Suppressor macrophage (primary cell): ENCODE results near the gene CABP5.
"Not testable (repeated sequence)": the region's sequence is repeated elsewhere in the genome, so short reads cannot be mapped to it uniquely, and the experiment has no call there.

Experiments used
- DNase-seq, 4 experiments: peaks; one replicate each; pipeline ENCODE4 v3.0.0-alpha.2; 2020 to 2022
- total RNA-seq, 17 experiments: gene quantifications; one replicate each; lab custom pipeline; 2026; ENCODE audit warnings: mixed read lengths in 6 of 17, inconsistent platforms in 3 of 17; lab: John Stamatoyannopoulos, UW

CABP5 gene
- 0 to 1.9 (median 0) reads per million in 17 experiments for total RNA-seq

DNA sequence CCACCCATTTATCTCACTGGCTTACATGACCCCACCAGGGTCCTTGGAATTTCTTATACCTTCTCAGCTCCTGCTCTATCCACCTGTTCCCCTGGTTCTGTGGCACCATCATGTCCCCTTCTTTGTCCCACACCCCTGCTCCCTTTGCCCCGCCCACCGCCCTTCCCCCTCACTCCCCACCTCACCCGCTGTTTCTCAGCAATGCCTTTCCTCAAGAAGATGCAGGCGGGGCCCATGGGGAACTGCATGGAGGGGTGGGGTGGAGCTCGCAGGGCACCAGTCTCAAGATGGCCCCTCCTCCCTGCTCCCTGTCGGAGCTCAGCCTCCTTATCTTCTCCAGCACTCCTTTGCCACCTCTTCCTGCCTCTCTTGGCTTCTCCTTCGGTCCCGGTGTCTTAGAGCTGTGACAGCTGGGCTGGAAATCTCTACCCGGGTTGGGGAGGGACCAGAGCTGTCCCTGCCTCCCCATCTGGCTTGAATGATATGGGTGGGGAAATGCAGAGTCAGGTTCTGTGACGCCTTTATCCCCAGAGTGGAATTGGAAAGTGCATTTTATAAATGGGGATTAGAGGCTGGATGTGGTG, at the start of gene CABP5:
Gene CABP5, minus strand, starts transcription at position 405 of the 584 bp plus-strand sequence. Its CDS starts 157 bp downstream, at position 248.
- no peak for DNase-seq

GRCh38 chr19:48091111-48091718, 47.3 kb upstream of the CABP5 start:
- not testable (repeated sequence) for DNase-seq

DNA sequence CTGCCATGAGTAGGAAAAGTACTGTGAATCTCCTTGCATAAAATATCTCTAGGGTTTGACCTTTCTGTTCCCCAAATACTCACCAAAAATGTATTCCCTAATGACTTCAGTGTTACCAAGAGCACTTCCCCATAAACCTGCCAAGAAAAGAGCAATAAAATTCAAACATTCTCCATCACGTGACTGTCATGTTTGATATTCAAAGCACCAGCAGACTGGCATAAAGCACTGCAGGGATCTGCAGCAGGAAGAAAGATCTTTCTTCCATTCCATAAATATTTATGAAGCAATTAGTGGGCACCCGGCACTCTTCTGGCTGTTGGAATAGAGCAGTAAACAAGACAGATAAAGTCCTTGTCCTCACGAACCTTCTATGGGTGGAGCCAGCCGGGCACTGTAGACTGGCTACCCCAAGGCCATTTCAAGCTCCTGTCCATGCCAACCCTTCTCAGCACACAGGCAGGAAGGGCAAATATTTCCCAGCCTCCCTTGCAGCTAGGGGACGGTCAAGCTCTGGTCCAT, 46.5 kb upstream of the CABP5 start:
- DNase-seq = peak in 2 of 4 experiments; percentile 10 to 16

GRCh38 chr19:48088991-48089390, 45.1 kb upstream of the CABP5 start:
- not testable (repeated sequence) for DNase-seq

- peak in 1 of 4 experiments; percentile 15 for DNase-seq
Observed at GRCh38 chr19:48085904-48086864, 42.3 kb upstream of the CABP5 start.

GRCh38 chr19:48085076-48085475, 41.2 kb upstream of the CABP5 start:
- no peak for DNase-seq

DNA sequence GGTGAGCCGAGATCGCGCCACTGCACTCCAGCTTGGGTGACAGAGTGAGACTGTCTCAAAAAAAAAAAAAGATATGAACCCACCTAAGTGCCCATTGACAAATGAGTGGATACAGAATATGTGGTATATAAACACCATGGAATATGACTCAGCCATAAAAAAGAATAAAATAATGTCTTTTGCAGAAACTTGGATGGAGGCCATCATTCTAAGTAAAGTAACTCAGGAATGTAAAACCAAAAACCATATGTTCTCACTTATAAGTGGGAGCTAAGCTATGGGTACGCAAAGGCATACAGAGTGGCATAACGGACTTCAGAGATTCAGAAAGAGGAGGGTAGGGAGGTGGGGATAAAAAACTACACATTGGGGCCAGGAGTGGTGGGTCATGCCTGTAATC, 37.2 kb upstream of the CABP5 start:
- no peak for DNase-seq

- DNase-seq = not testable (repeated sequence)
Observed at GRCh38 chr19:48070177-48070769, 26.4 kb upstream of the CABP5 start.

DNA sequence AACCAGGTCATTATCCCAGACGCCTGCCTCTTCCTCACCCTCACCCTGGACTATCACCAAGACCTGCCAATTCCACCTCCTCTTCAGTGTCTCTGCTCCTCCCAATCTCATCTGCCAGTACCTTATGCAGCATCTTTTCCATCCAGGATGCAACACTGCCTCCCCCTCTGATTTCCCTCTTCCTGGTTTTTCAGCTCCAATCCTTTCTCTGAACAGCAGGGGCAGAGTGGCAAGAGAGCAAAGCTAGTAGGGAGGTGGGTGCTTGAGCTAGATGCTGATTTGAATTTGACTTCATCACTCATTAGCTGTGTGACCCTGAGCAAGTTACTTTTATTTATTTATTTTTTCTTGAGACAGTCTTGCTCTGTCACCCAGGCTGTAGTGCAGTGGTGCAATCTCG, 25.6 kb upstream of the CABP5 start:
- DNase-seq = no peak

DNA sequence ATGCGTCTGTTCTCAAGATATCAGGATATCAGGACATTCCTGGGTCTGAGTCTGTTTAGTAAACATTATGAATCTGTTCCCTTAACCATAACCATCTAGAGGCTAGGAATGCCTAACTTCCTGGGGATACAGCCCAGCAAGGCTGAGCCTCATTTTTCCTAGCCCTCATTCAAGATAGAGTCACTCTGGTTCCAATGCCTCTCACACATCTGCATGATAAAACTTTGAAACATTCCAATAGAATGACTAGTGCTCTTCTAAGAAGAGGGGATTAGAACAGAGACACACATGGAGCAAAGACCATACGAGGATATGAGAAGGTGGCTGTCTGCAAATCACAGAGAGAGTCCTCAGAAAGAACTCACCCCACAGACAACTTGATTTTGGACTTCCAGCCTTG, 20.6 kb upstream of the CABP5 start:
- no peak for DNase-seq

GRCh38 chr19:48061401-48062344, 17.8 kb upstream of the CABP5 start:
- DNase-seq = no peak

DNA sequence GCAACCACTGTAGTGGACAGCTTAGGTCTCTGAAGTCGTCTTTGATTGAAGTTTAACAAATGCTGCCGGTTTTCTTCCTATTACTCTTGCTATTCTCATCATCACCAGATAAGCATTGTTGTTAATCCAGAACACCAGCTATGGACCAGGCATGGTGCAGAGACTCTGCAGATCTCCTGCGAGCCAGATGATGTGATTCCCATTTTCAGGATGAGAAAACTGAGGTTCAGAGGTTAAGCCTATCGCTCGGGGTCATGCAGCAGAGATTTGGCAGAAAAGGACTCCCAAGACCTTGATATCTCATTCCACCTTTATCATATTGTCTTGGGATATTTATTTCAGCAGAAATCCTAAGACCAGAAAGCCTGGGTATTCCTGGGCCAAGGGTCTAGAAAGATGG, 16.5 kb upstream of the CABP5 start:
- no peak for DNase-seq

- DNase-seq = no peak
Observed at GRCh38 chr19:48059331-48059730, 15.5 kb upstream of the CABP5 start.

GRCh38 chr19:48053856-48054255, 10.0 kb upstream of the CABP5 start:
- no peak for DNase-seq

DNA sequence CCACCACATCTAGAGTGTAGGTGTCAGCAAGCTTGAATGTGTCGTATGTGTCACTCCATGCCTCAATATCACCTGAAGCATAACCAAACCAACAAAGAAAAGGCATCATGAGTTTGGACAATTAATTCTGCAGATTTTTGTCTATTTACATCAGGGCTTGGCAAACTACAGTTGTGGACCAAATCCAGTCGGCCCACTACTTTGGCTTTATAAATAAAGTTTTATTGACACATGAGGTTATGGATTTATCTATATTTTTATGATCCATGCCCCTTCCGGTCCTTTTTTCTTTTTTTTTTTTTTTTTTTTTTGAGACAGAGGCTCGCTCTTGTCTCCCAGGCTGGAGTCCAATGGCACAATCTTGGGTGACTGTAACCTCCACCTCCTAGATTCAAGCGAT, 9.2 kb upstream of the CABP5 start:
- DNase-seq = no peak

GRCh38 chr19:48051335-48052033, 7.6 kb upstream of the CABP5 start:
- DNase-seq = no peak

DNA sequence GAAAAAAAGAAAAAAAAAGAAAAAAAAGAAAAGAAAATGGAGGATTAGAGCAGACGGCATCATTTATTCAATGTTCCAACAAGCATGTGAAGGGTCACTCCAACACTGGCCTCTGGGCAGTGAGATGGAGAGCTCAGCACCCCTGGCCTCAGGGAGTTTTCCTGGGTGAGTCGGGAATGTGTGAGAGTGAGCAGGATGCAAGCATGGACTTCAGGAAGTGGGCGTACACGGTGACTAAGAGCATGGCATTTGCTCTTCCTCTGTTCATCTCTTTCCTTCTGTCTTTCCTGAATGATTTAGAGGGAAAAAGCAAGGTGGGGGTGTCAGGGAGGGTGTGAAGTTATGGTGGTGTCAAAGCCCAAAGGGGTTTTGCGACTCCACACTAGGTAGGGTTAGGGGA, 682 bp upstream of the CABP5 start:
- no peak for DNase-seq

DNA sequence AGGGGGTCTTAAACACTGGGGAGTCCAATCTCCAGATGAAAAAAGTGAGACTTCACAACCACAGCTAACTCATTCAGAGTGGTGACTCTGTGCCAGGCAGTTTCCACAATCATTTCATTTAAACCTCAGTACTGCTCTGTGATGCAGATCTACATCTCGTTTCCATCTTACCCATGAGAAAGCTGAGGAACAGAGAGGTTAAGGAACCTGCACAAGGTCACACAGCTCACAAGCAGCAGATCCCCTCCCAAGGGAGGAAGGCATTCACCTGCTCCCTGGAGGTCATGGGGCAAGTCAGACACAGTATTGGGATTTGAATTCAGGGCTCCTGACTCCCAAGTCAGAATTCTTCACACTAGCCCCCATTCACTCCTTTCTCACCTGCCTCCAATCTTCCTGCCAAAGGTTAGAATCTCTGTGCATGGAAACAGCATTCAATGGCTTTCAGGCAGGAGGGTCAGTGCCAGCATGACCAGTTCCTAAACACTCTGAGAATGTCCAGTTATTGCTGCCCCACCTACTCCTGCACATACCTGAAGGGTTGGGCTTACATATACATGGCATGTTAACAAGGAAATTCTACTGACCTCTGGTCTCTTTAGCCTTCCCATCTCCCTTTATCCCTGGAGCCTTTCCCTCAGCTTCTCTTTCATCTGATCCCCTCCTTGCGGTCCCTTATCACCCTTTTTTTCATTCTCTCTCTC, 1.9 kb downstream of the CABP5 start:
- DNase-seq = no peak

- no peak for DNase-seq
Observed at GRCh38 chr19:48036765-48037164, 7.1 kb downstream of the CABP5 start.

DNA sequence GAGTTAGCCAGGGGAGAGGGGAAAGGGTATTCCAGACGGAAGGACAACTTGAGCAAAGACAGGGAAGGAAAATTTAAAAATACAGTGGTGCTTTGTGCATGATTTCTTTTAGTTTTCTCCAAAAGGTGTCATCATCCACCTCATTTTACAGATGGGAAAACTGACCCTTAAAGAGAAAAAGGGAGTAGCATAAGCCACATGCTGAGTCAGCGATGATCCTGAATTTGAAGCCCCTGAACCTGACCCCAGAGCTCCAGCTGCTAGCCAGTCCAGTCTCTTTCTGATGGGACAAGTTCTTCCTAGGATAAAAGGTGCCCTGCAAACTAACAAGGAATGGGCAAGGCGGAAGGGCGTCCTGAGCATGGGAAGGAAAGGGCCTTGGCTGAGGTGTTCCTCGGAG, 10.3 kb downstream of the CABP5 start:
- no peak for DNase-seq
